Type B pancreatic cell (in vitro differentiated cells): ENCODE results near the gene PCDHGB5. TPM values are rescaled to one million over a fixed set of nuclear protein-coding genes. Genes with fewer than 3 reads are reported as not detected.
A peak's percentile ranks its signal among the peaks of the same experiment; 100 is the strongest.
"Not testable (repeated sequence)": the region's sequence is repeated elsewhere in the genome, so short reads cannot be mapped to it uniquely, and the experiment has no call there.

ENCODE experiments used
- DNase-seq: peaks from one replicate; pipeline ENCODE4 v3.0.0; 2021; ENCODE audit warnings: mixed read lengths; ENCODE audit not compliant: unreplicated experiment; ENCODE audit errors: extremely low spot score
- H3K27ac Mint-ChIP-seq: 2 replicates; pipeline ENCODE4 v1.8.0; 2021; ENCODE audit warnings: mild to moderate bottlenecking, mixed read lengths
- H3K27me3 Mint-ChIP-seq: 2 replicates; pipeline ENCODE4 v1.8.0; 2021; ENCODE audit warnings: mixed read lengths
- H3K36me3 Mint-ChIP-seq: 2 replicates; pipeline ENCODE4 v1.8.0; 2021; ENCODE audit warnings: mixed read lengths
- H3K4me1 Mint-ChIP-seq: one replicate; pipeline ENCODE4 v1.8.0; 2021; ENCODE audit warnings: mixed read lengths; ENCODE audit not compliant: unreplicated experiment
- H3K4me3 Mint-ChIP-seq: 2 replicates; pipeline ENCODE4 v1.8.0; 2021; ENCODE audit warnings: mild to moderate bottlenecking, mixed read lengths
- H3K9me3 Mint-ChIP-seq: 2 replicates; pipeline ENCODE4 v1.8.0; 2021; ENCODE audit warnings: mixed read lengths
- long read RNA-seq: library from polyadenylated mRNA; unstranded; transcript quantifications from one replicate; pipeline ENCODE4 v2.0.0, GENCODE V29; 2020
- total RNA-seq: library from RNA; stranded (reverse); gene quantifications from 2 replicates; pipeline ENCODE4 v1.2.1, GENCODE V29; 2021; ENCODE audit warnings: low replicate concordance
- TF ChIP-seq, protein P1 (sequence below): fragments of 200-600 bp; sonication (generic); conservative IDR thresholded peaks from 2 replicates; pipeline ENCODE4 v1.5.0; 2021; ENCODE audit warnings: antibody characterized with exemption, mild to moderate bottlenecking

Gene PCDHGB5
- total RNA-seq: 2.6 and 8.1 TPM in 2 replicates
- long read RNA-seq, transcript PCDHGB5-202 (1 exons, 2,670 nt): major isoform, 8 of 8 reads
- long read RNA-seq, partial matches to known transcripts: 0 of 8 reads
- long read RNA-seq, other reads (novel, unspliced or antisense): 0 of 8 reads

GRCh38 chr5:141397756-141398551, at the start of gene PCDHGB5:
TSS of gene PCDHGB5 (plus strand) at chr5:141397947. CDS start at chr5:141398128, 181 bp downstream.
- TF ChIP-seq, protein P1, sequence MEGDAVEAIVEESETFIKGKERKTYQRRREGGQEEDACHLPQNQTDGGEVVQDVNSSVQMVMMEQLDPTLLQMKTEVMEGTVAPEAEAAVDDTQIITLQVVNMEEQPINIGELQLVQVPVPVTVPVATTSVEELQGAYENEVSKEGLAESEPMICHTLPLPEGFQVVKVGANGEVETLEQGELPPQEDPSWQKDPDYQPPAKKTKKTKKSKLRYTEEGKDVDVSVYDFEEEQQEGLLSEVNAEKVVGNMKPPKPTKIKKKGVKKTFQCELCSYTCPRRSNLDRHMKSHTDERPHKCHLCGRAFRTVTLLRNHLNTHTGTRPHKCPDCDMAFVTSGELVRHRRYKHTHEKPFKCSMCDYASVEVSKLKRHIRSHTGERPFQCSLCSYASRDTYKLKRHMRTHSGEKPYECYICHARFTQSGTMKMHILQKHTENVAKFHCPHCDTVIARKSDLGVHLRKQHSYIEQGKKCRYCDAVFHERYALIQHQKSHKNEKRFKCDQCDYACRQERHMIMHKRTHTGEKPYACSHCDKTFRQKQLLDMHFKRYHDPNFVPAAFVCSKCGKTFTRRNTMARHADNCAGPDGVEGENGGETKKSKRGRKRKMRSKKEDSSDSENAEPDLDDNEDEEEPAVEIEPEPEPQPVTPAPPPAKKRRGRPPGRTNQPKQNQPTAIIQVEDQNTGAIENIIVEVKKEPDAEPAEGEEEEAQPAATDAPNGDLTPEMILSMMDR: peak; percentile 26
- not testable (repeated sequence) for DNase-seq, H3K4me3 Mint-ChIP-seq, H3K27ac Mint-ChIP-seq, H3K4me1 Mint-ChIP-seq, H3K27me3 Mint-ChIP-seq
- Mint-ChIP-seq H3K9me3 (peaks cover 13% of the 10 kb centered on the region), H3K36me3 (peaks cover 10% of the 10 kb centered on the region)

GRCh38 chr5:141349917-141350619, 47.7 kb upstream of the PCDHGB5 start, which contains the start of gene PCDHGB1:
TSS of gene PCDHGB1 (plus strand) at chr5:141350099. CDS start at chr5:141350261, 162 bp downstream.
- H3K4me3 Mint-ChIP-seq: peak within 1 kb of the TSS; percentile 61
- H3K9me3 Mint-ChIP-seq: peaks cover 16% of the 10 kb centered on the region
- DNase-seq: no peak

GRCh38 chr5:141351591-141351990, 46.2 kb upstream of the PCDHGB5 start:
- Mint-ChIP-seq H3K36me3 (peaks cover 10% of the 10 kb centered on the region), H3K4me3 (no peak overlapping the region), H3K9me3 (peaks cover 10% of the 10 kb centered on the region), H3K27me3 (no peaks in the 10 kb centered on the region), H3K27ac (no peak overlapping the region), H3K4me1 (no peaks in the 10 kb centered on the region)
- no peak for DNase-seq
- TF ChIP-seq, protein P1: no peak

More at GRCh38 chr5:141349917-141350619, 47.7 kb upstream of the PCDHGB5 start, which contains the start of gene PCDHGB1:
- H3K4me1 Mint-ChIP-seq: no peaks in the 10 kb centered on the region
- no peaks in the 10 kb centered on the region for H3K27me3 Mint-ChIP-seq
- H3K27ac Mint-ChIP-seq: peak within 1 kb of the TSS; percentile 31
- peaks cover 10% of the 10 kb centered on the region for H3K36me3 Mint-ChIP-seq
- TF ChIP-seq, protein P1: peak; percentile 63

GRCh38 chr5:141354900-141355469, 42.8 kb upstream of the PCDHGB5 start, which contains the start of gene PCDHGA4:
TSS of gene PCDHGA4 (plus strand) at chr5:141355021. CDS start at chr5:141355108, 87 bp downstream.
- H3K4me1 Mint-ChIP-seq: no peaks in the 10 kb centered on the region
- no peak within 1 kb of the TSS for H3K4me3 Mint-ChIP-seq
- H3K27ac Mint-ChIP-seq: no peak within 1 kb of the TSS
- H3K9me3 Mint-ChIP-seq: peaks cover 12% of the 10 kb centered on the region
- DNase-seq: no peak
- no peaks in the 10 kb centered on the region for H3K27me3 Mint-ChIP-seq
- TF ChIP-seq, protein P1: peak; percentile 59
- peaks cover 10% of the 10 kb centered on the region for H3K36me3 Mint-ChIP-seq

DNA sequence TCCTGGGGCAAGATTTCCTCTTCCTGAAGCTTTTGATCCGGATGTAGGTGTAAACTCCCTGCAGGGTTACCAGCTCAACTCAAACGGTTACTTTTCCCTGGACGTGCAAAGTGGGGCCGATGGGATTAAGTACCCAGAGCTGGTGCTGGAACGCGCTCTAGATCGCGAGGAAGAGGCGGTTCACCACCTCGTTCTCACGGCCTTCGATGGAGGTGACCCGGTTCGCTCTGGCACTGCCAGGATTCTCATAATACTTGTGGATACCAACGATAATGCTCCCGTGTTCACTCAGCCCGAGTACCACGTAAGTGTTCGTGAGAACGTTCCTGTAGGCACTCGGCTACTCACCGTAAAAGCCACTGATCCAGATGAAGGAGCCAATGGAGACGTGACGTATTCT, 42.1 kb upstream of the PCDHGB5 start:
- Mint-ChIP-seq H3K27me3 (no peaks in the 10 kb centered on the region), H3K9me3 (peaks cover 9% of the 10 kb centered on the region), H3K4me3 (no peak overlapping the region), H3K27ac (no peak overlapping the region), H3K36me3 (peaks cover 7% of the 10 kb centered on the region), H3K4me1 (no peaks in the 10 kb centered on the region)
- DNase-seq: no peak
- TF ChIP-seq, protein P1: no peak
